ENCODE results near the gene ODAD3. TPM values are rescaled to one million over a fixed set of nuclear protein-coding genes. Genes with fewer than 3 reads are reported as not detected.
A peak's percentile ranks its signal among the peaks of the same experiment; 100 is the strongest.

The ODAD3 gene
- total and polyA plus RNA-seq, 2 of the 13 experiments (the other 11 are each of a cell fraction or from before 2014, with no cell fraction given), result 0.04 to 0.08 TPM

DNA sequence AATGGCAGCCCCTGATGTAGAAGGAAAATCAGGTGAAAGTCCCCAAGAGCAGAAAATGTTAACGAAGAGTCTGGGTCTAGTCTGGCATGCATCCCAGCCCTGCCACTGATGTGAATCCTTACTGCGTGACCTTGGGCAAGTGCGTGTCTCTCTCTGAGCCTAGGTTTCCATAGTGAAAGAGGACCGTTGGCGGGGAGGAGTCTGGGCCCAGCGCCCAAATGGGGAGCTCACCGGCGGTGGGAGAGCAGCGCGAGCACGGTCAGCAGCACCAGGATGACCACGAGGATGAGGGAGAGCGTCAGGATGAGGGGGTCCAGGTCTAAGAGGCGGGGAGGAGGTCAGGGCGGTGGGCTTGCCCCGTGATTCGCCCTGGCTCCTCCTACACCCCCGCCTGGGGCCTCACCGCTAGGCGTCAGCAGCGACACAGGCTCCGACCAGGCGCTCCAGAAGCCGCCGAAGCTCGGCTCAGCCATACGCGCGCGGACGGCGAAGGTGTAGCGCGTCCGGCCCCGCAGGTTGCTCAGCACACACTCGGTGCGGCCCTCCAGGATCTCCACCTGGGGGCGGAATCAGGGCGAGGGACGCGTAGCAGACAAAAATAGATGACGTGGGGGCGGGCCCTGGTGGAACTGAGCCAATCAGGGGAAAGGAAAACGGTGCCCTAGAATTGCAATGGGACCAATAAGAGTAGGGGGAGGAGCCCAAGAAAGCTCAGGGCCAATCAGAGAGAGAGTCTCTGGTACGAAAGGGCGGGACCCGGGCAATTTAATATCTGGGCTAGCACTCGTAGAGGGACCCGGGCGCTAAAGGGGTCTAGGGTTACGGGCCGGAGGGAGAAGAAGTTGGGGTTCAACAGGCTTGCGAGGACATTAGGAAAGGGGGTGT lies 54.0 kb downstream of the ODAD3 start (continued):
- TF ChIP-seq, protein P1, sequence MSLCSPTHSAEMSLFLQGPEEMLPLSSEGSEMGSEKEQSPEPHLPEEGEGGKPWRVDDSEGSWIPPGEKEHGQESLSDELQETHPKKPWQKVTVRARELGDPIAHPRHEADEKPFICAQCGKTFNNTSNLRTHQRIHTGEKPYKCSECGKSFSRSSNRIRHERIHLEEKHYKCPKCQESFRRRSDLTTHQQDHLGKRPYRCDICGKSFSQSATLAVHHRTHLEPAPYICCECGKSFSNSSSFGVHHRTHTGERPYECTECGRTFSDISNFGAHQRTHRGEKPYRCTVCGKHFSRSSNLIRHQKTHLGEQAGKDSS (CRISPR knock-in tag; IDR thresholded peaks at IDR 0.05; ENCODE audit: borderline replicate concordance, low read depth), result 0 out of 2 replicates have a peak, but pooled peaks have one; percentile 74
- TF ChIP-seq SCMH1 (CRISPR knock-in tag; IDR thresholded peaks at IDR 0.05; ENCODE audit: borderline replicate concordance), result no peak
- TF ChIP-seq ZNF777 (CRISPR knock-in tag; IDR thresholded peaks at IDR 0.05), result no peak
- TF ChIP-seq KDM4B (CRISPR knock-in tag; IDR thresholded peaks at IDR 0.05), result no peak
- no peak for TF ChIP-seq PLRG1 (conservative IDR thresholded peaks at IDR 0.05)
- TF ChIP-seq, protein P2, sequence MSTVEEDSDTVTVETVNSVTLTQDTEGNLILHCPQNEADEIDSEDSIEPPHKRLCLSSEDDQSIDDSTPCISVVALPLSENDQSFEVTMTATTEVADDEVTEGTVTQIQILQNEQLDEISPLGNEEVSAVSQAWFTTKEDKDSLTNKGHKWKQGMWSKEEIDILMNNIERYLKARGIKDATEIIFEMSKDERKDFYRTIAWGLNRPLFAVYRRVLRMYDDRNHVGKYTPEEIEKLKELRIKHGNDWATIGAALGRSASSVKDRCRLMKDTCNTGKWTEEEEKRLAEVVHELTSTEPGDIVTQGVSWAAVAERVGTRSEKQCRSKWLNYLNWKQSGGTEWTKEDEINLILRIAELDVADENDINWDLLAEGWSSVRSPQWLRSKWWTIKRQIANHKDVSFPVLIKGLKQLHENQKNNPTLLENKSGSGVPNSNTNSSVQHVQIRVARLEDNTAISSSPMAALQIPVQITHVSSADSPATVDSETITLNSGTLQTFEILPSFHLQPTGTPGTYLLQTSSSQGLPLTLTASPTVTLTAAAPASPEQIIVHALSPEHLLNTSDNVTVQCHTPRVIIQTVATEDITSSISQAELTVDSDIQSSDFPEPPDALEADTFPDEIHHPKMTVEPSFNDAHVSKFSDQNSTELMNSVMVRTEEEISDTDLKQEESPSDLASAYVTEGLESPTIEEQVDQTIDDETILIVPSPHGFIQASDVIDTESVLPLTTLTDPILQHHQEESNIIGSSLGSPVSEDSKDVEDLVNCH (CRISPR knock-in tag; IDR thresholded peaks at IDR 0.05), result no peak
- no peak for TF ChIP-seq ZNF101 (CRISPR knock-in tag; IDR thresholded peaks at IDR 0.05; ENCODE audit: borderline replicate concordance, low read depth)
- TF ChIP-seq ZBTB1 (CRISPR knock-in tag; IDR thresholded peaks at IDR 0.05; ENCODE audit: borderline replicate concordance), result no peak
- TF ChIP-seq, protein P3, sequence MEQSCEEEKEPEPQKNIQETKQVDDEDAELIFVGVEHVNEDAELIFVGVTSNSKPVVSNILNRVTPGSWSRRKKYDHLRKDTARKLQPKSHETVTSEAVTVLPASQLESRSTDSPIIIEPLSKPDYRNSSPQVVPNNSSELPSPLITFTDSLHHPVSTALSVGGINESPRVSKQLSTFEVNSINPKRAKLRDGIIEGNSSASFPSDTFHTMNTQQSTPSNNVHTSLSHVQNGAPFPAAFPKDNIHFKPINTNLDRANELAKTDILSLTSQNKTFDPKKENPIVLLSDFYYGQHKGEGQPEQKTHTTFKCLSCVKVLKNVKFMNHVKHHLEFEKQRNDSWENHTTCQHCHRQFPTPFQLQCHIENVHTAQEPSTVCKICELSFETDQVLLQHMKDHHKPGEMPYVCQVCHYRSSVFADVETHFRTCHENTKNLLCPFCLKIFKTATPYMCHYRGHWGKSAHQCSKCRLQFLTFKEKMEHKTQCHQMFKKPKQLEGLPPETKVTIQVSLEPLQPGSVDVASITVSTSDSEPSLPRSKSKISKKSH (CRISPR knock-in tag; IDR thresholded peaks at IDR 0.05; ENCODE audit: borderline replicate concordance), result peak; percentile 80; the same call in 1 of the 2 replicates
- TF ChIP-seq, protein P4, sequence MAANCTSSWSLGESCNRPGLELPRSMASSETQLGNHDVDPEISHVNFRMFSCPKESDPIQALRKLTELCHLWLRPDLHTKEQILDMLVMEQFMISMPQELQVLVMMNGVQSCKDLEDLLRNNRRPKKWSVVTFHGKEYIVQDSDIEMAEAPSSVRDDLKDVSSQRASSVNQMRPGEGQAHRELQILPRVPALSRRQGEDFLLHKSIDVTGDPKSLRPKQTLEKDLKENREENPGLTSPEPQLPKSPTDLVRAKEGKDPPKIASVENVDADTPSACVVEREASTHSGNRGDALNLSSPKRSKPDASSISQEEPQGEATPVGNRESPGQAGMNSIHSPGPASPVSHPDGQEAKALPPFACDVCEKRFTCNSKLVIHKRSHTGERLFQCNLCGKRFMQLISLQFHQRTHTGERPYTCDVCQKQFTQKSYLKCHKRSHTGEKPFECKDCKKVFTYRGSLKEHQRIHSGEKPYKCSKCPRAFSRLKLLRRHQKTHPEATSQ (CRISPR knock-in tag; IDR thresholded peaks at IDR 0.05; ENCODE audit: borderline replicate concordance), result no peak
- TF ChIP-seq ZFP41 (CRISPR knock-in tag; IDR thresholded peaks at IDR 0.05; ENCODE audit: borderline replicate concordance), result peak; percentile 73; the same call in 1 of the 2 replicates
- TF ChIP-seq CEBPB (IDR thresholded peaks at IDR 0.05; ENCODE audit: borderline replicate concordance, low read depth, low read length), result no peak
- TF ChIP-seq ZNF207 (IDR thresholded peaks at IDR 0.05; ENCODE audit: borderline replicate concordance), result no peak
- TF ChIP-seq, protein P5, sequence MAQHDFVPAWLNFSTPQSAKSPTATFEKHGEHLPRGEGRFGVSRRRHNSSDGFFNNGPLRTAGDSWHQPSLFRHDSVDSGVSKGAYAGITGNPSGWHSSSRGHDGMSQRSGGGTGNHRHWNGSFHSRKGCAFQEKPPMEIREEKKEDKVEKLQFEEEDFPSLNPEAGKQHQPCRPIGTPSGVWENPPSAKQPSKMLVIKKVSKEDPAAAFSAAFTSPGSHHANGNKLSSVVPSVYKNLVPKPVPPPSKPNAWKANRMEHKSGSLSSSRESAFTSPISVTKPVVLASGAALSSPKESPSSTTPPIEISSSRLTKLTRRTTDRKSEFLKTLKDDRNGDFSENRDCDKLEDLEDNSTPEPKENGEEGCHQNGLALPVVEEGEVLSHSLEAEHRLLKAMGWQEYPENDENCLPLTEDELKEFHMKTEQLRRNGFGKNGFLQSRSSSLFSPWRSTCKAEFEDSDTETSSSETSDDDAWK (CRISPR knock-in tag; IDR thresholded peaks at IDR 0.05), result no peak
- TF ChIP-seq MAFF (IDR thresholded peaks at IDR 0.05; ENCODE audit: low read depth, low read length), result 0 out of 2 replicates have a peak, but pooled peaks have one; percentile 1
- TF ChIP-seq, protein P6, sequence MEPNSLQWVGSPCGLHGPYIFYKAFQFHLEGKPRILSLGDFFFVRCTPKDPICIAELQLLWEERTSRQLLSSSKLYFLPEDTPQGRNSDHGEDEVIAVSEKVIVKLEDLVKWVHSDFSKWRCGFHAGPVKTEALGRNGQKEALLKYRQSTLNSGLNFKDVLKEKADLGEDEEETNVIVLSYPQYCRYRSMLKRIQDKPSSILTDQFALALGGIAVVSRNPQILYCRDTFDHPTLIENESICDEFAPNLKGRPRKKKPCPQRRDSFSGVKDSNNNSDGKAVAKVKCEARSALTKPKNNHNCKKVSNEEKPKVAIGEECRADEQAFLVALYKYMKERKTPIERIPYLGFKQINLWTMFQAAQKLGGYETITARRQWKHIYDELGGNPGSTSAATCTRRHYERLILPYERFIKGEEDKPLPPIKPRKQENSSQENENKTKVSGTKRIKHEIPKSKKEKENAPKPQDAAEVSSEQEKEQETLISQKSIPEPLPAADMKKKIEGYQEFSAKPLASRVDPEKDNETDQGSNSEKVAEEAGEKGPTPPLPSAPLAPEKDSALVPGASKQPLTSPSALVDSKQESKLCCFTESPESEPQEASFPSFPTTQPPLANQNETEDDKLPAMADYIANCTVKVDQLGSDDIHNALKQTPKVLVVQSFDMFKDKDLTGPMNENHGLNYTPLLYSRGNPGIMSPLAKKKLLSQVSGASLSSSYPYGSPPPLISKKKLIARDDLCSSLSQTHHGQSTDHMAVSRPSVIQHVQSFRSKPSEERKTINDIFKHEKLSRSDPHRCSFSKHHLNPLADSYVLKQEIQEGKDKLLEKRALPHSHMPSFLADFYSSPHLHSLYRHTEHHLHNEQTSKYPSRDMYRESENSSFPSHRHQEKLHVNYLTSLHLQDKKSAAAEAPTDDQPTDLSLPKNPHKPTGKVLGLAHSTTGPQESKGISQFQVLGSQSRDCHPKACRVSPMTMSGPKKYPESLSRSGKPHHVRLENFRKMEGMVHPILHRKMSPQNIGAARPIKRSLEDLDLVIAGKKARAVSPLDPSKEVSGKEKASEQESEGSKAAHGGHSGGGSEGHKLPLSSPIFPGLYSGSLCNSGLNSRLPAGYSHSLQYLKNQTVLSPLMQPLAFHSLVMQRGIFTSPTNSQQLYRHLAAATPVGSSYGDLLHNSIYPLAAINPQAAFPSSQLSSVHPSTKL (CRISPR knock-in tag; IDR thresholded peaks at IDR 0.05), result peak; percentile 39; the same call in 1 of the 2 replicates
